GM23338 (cell line): ENCODE measurements around the gene CELSR1. TPM values are rescaled to one million over a fixed set of nuclear protein-coding genes. Genes with fewer than 3 reads are reported as not detected.

Experiments used
- ATAC-seq: fragments of 200-7000 bp; cut with Tn5 transposase; 3 replicates; pipeline ENCODE4 v1.9.1; 2020
- DNase-seq: peaks from one replicate; pipeline ENCODE4 v3.0.0-alpha.2; 2015; ENCODE audit warnings: low spot score
- H2AFZ ChIP-seq: fragments of 200-600 bp; sonication (generic); 2 replicates; pipeline ENCODE4 v1.8.0; 2016; ENCODE audit warnings: antibody characterized with exemption, mild to moderate bottlenecking, moderate library complexity
- H3F3A ChIP-seq: fragments of 200-600 bp; sonication (generic); replicated peaks from 2 replicates; pipeline ENCODE4 v1.8.0; 2017; ENCODE audit warnings: antibody characterized with exemption, mixed run types, low read depth
- H3K27ac ChIP-seq: fragments of 200-600 bp; sonication (generic); 2 replicates; pipeline ENCODE4 v1.6.1; 2016; ENCODE audit warnings: low read depth
- H3K27me3 ChIP-seq: fragments of 200-600 bp; sonication (generic); 2 replicates; pipeline ENCODE4 v1.8.0; 2016; ENCODE audit warnings: mild to moderate bottlenecking, mixed run types, moderate library complexity; ENCODE audit not compliant: insufficient read depth
- H3K36me3 ChIP-seq: fragments of 200-600 bp; sonication (generic); 2 replicates; pipeline ENCODE4 v1.8.0; 2016; ENCODE audit warnings: mild to moderate bottlenecking; ENCODE audit not compliant: insufficient read depth
- H3K4me1 ChIP-seq: fragments of 200-600 bp; sonication (generic); 2 replicates; pipeline ENCODE4 v1.8.0; 2016; ENCODE audit warnings: mild to moderate bottlenecking, moderate library complexity; ENCODE audit not compliant: insufficient read depth
- H3K4me2 ChIP-seq: fragments of 200-600 bp; sonication (generic); 2 replicates; pipeline ENCODE4 v1.7.1; 2017; ENCODE audit warnings: mixed run types
- H3K4me3 ChIP-seq: fragments of 200-600 bp; sonication (generic); 2 replicates; pipeline ENCODE4 v1.6.1; 2016; ENCODE audit warnings: mixed run types
- H3K79me2 ChIP-seq: fragments of 200-600 bp; sonication (generic); replicated peaks from 2 replicates; pipeline ENCODE4 v1.8.0; 2017; ENCODE audit warnings: mild to moderate bottlenecking; ENCODE audit not compliant: insufficient read depth
- H3K9me2 ChIP-seq: fragments of 200-600 bp; sonication (generic); 2 replicates; pipeline ENCODE4 v1.8.0; 2017; ENCODE audit not compliant: insufficient read depth
- H4K20me1 ChIP-seq: fragments of 200-600 bp; sonication (generic); replicated peaks from 2 replicates; pipeline ENCODE4 v1.8.0; 2017; ENCODE audit warnings: mild to moderate bottlenecking; ENCODE audit not compliant: insufficient read depth
- H3K27ac Mint-ChIP-seq: 2 replicates; pipeline ENCODE4 v1.8.0; 2020; ENCODE audit warnings: inconsistent platforms, mild to moderate bottlenecking, moderate library complexity, mixed read lengths
- H3K27me3 Mint-ChIP-seq: 3 replicates; pipeline ENCODE4 v1.8.0; 2022; ENCODE audit warnings: low read depth, mild to moderate bottlenecking, moderate library complexity, mixed read lengths, inconsistent platforms; ENCODE audit not compliant: insufficient read depth, poor library complexity
- H3K36me3 Mint-ChIP-seq: 3 replicates; pipeline ENCODE4 v1.8.0; 2021; ENCODE audit warnings: low read depth, mild to moderate bottlenecking, inconsistent platforms, moderate library complexity, mixed read lengths
- H3K4me1 Mint-ChIP-seq: 3 replicates; pipeline ENCODE4 v1.8.0; 2020; ENCODE audit warnings: mild to moderate bottlenecking, inconsistent platforms, mixed read lengths
- H3K4me3 Mint-ChIP-seq: 3 replicates; pipeline ENCODE4 v1.8.0; 2021; ENCODE audit warnings: moderate library complexity, mild to moderate bottlenecking, inconsistent platforms, mixed read lengths
- H3K9me3 Mint-ChIP-seq: 3 replicates; pipeline ENCODE4 v1.8.0; 2020; ENCODE audit warnings: moderate library complexity, mild to moderate bottlenecking, inconsistent platforms, mixed read lengths
- CREB1 ChIP-seq: fragments of 250-450 bp; sonication (Bioruptor Pico); IDR thresholded peaks from 2 replicates; pipeline ENCODE4 v1.5.0; 2020; ENCODE audit warnings: low read depth, mild to moderate bottlenecking, moderate library complexity
- EZH2 ChIP-seq: fragments of 200-600 bp; sonication (generic); IDR thresholded peaks from one replicate; pipeline ENCODE4 v1.8.0; 2017; ENCODE audit warnings: antibody characterized with exemption, mild to moderate bottlenecking, low read depth; ENCODE audit not compliant: unreplicated experiment
- JUNB ChIP-seq: IDR thresholded peaks from one replicate; pipeline ENCODE4 v1.6.1; 2016; ENCODE audit warnings: antibody characterized with exemption; ENCODE audit not compliant: unreplicated experiment
- POLR2AphosphoS5 ChIP-seq: IDR thresholded peaks from 2 replicates; pipeline ENCODE4 v1.6.1; 2016; ENCODE audit warnings: antibody characterized with exemption, low read depth
- ZNF331 ChIP-seq: fragments of 250-450 bp; sonication (Bioruptor Pico); IDR thresholded peaks from 2 replicates; pipeline ENCODE4 v1.5.0; 2020; ENCODE audit warnings: low read depth, mild to moderate bottlenecking, moderate library complexity
- polyA plus RNA-seq: library from polyadenylated mRNA; unstranded; fragments of >200 nt; fragmentation: Nextera tagmentation; extraction: Ambion mirVana; gene quantifications from 2 replicates; pipeline ENCODE4 v1.2.1, GENCODE V29; 2016
- total RNA-seq: library from RNA; depleted of rRNA; stranded (reverse); fragments of >200 nt; shearing (Covaris generic); gene quantifications from 2 replicates; pipeline ENCODE4 v1.2.3, GENCODE V29; 2014
- TF ChIP-seq, protein P1 (sequence below): fragments of 250-450 bp; sonication (Bioruptor Pico); IDR thresholded peaks from 2 replicates; pipeline ENCODE4 v1.5.0; 2020; ENCODE audit warnings: mild to moderate bottlenecking, moderate library complexity
- TF ChIP-seq, protein P2 (sequence below): IDR thresholded peaks from one replicate; pipeline ENCODE4 v1.6.1; 2018; ENCODE audit warnings: antibody characterized with exemption; ENCODE audit not compliant: unreplicated experiment

Gene CELSR1
- total and polyA plus RNA-seq, 2 experiments from 2014 or later, result 4.8 to 20.4 TPM

DNA sequence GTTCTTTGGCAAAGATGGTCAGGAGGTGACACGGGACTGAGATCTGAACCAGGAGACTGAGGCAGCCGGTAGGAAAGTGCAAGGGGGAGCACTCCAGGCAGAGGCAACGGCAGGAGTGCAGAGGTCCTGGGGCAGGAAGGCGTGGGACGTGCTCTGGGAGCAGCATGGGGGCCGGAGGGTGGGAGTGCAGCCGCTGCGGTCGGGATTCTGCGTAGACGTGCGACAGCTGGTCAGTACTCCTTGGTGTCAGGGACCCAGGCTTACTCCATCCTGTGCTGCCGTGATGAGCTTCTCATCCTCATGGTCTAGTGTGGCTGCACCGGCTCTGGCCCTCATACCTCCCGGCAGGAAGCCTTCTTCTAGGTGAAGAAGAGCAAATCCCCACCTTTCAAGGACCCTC lies 218.8 kb downstream of the CELSR1 start (continued):
- TF ChIP-seq, protein P1, sequence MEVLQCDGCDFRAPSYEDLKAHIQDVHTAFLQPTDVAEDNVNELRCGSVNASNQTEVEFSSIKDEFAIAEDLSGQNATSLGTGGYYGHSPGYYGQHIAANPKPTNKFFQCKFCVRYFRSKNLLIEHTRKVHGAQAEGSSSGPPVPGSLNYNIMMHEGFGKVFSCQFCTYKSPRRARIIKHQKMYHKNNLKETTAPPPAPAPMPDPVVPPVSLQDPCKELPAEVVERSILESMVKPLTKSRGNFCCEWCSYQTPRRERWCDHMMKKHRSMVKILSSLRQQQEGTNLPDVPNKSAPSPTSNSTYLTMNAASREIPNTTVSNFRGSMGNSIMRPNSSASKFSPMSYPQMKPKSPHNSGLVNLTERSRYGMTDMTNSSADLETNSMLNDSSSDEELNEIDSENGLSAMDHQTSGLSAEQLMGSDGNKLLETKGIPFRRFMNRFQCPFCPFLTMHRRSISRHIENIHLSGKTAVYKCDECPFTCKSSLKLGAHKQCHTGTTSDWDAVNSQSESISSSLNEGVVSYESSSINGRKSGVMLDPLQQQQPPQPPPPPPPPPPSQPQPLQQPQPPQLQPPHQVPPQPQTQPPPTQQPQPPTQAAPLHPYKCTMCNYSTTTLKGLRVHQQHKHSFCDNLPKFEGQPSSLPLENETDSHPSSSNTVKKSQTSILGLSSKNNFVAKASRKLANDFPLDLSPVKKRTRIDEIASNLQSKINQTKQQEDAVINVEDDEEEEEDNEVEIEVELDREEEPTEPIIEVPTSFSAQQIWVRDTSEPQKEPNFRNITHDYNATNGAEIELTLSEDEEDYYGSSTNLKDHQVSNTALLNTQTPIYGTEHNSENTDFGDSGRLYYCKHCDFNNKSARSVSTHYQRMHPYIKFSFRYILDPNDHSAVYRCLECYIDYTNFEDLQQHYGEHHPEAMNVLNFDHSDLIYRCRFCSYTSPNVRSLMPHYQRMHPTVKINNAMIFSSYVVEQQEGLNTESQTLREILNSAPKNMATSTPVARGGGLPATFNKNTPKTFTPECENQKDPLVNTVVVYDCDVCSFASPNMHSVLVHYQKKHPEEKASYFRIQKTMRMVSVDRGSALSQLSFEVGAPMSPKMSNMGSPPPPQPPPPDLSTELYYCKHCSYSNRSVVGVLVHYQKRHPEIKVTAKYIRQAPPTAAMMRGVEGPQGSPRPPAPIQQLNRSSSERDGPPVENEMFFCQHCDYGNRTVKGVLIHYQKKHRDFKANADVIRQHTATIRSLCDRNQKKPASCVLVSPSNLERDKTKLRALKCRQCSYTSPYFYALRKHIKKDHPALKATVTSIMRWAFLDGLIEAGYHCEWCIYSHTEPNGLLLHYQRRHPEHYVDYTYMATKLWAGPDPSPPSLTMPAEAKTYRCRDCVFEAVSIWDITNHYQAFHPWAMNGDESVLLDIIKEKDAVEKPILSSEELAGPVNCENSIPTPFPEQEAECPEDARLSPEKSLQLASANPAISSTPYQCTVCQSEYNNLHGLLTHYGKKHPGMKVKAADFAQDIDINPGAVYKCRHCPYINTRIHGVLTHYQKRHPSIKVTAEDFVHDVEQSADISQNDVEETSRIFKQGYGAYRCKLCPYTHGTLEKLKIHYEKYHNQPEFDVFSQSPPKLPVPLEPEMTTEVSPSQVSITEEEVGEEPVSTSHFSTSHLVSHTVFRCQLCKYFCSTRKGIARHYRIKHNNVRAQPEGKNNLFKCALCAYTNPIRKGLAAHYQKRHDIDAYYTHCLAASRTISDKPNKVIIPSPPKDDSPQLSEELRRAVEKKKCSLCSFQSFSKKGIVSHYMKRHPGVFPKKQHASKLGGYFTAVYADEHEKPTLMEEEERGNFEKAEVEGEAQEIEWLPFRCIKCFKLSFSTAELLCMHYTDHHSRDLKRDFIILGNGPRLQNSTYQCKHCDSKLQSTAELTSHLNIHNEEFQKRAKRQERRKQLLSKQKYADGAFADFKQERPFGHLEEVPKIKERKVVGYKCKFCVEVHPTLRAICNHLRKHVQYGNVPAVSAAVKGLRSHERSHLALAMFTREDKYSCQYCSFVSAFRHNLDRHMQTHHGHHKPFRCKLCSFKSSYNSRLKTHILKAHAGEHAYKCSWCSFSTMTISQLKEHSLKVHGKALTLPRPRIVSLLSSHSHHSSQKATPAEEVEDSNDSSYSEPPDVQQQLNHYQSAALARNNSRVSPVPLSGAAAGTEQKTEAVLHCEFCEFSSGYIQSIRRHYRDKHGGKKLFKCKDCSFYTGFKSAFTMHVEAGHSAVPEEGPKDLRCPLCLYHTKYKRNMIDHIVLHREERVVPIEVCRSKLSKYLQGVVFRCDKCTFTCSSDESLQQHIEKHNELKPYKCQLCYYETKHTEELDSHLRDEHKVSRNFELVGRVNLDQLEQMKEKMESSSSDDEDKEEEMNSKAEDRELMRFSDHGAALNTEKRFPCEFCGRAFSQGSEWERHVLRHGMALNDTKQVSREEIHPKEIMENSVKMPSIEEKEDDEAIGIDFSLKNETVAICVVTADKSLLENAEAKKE (CRISPR knock-in tag), result no peak
- no peak for TF ChIP-seq JUNB
- TF ChIP-seq EZH2, result no peak
- no peak for TF ChIP-seq POLR2AphosphoS5

DNA sequence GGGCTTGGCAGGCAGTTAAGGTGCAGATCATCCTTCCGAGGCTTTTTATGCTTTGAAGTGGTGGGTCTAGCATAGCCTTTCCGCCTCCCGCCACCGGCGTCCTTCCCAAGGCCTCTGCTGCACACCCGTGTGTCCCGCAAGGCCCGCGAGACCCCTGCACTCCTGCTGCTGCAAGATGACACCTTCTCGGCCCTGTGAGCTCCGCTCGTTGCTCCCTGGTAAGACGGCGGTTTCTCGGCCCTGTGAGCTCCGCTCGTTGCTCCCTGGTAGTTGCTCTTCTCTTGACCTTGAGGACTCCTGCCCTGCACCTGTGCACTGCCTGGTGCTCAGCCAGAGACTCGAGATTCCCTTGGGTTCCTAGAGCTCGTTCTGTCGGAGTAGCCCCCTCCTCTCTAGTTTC lies 219.8 kb downstream of the CELSR1 start:
- no peaks in the 10 kb centered on the region for H3K9me3 Mint-ChIP-seq
- Histone ChIP-seq H3K4me3 (no peak overlapping the region), H3K36me3 (peaks cover 14% of the 10 kb centered on the region), H3F3A (no peaks in the 10 kb centered on the region), H3K27ac (no peak overlapping the region), H4K20me1 (no peaks in the 10 kb centered on the region; the same call in 1 of the 2 replicates), H3K27me3 (no peaks in the 10 kb centered on the region), H3K9me2 (no peaks in the 10 kb centered on the region), H3K4me1 (no peaks in the 10 kb centered on the region), H2AFZ (no peak overlapping the region), H3K79me2 (no peaks in the 10 kb centered on the region; the same call in 1 of the 2 replicates), H3K4me2 (no peak overlapping the region)
- no peak overlapping the region for H3K4me3 Mint-ChIP-seq
- DNase-seq, result no peak
- H3K4me1 Mint-ChIP-seq, result no peaks in the 10 kb centered on the region
- peaks cover 59% of the 10 kb centered on the region for H3K36me3 Mint-ChIP-seq
- H3K27me3 Mint-ChIP-seq, result peaks cover 4% of the 10 kb centered on the region
- no peak for ATAC-seq
- H3K27ac Mint-ChIP-seq, result no peak overlapping the region
- TF ChIP-seq JUNB (no peak), CREB1 (no peak), ZNF331 (CRISPR knock-in tag) (no peak), EZH2 (no peak), POLR2AphosphoS5 (no peak)
- TF ChIP-seq, protein P2, sequence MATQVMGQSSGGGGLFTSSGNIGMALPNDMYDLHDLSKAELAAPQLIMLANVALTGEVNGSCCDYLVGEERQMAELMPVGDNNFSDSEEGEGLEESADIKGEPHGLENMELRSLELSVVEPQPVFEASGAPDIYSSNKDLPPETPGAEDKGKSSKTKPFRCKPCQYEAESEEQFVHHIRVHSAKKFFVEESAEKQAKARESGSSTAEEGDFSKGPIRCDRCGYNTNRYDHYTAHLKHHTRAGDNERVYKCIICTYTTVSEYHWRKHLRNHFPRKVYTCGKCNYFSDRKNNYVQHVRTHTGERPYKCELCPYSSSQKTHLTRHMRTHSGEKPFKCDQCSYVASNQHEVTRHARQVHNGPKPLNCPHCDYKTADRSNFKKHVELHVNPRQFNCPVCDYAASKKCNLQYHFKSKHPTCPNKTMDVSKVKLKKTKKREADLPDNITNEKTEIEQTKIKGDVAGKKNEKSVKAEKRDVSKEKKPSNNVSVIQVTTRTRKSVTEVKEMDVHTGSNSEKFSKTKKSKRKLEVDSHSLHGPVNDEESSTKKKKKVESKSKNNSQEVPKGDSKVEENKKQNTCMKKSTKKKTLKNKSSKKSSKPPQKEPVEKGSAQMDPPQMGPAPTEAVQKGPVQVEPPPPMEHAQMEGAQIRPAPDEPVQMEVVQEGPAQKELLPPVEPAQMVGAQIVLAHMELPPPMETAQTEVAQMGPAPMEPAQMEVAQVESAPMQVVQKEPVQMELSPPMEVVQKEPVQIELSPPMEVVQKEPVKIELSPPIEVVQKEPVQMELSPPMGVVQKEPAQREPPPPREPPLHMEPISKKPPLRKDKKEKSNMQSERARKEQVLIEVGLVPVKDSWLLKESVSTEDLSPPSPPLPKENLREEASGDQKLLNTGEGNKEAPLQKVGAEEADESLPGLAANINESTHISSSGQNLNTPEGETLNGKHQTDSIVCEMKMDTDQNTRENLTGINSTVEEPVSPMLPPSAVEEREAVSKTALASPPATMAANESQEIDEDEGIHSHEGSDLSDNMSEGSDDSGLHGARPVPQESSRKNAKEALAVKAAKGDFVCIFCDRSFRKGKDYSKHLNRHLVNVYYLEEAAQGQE, result no peak
